DLD1 (cell line): ENCODE data around the gene AACS.

ENCODE experiments used
- in situ Hi-C: cut with HindIII; loops from 2 replicates; pipeline ENCODE4 v1.10.0; 2017; ENCODE audit warnings: low sequenced_read_pairs

AACS gene

GRCh38 chr12:125183187-125184067 is 118.2 kb downstream of the AACS start:
- in situ Hi-C loops, result no loop called here

GRCh38 chr12:125184213-125184967 is 119.2 kb downstream of the AACS start:
- in situ Hi-C loops, result no loop called here

GRCh38 chr12:125185311-125185739 is 120.1 kb downstream of the AACS start:
- in situ Hi-C loops, result no loop called here

- in situ Hi-C loops, result no loop called here
These were observed 120.7 kb downstream of the AACS start, which contains the start of gene TMEM132B for GRCh38 chr12:125185740-125186470. Gene TMEM132B (plus strand): TSS chr12:125186386.

GRCh38 chr12:125186471-125187147 is 121.4 kb downstream of the AACS start:
- in situ Hi-C loops, result no loop called here

- in situ Hi-C loops, result no loop called here
These were observed 122.0 kb downstream of the AACS start for GRCh38 chr12:125187148-125187745.

GRCh38 chr12:125187780-125188741 is 122.8 kb downstream of the AACS start:
- in situ Hi-C loops, result no loop called here

GRCh38 chr12:125189015-125189414 is 123.8 kb downstream of the AACS start:
- in situ Hi-C loops, result no loop called here

GRCh38 chr12:125189502-125189901 is 124.3 kb downstream of the AACS start:
- in situ Hi-C loops, result no loop called here

- in situ Hi-C loops, result no loop called here
These were observed 126.3 kb downstream of the AACS start for GRCh38 chr12:125191361-125192087.

GRCh38 chr12:125192690-125193221 is 127.5 kb downstream of the AACS start:
- in situ Hi-C loops, result no loop called here
